Measurements from ENCODE around the gene GLT1D1.
A peak's percentile ranks its signal among the peaks of the same experiment; 100 is the strongest.
"Not testable (repeated sequence)": the region's sequence is repeated elsewhere in the genome, so short reads cannot be mapped to it uniquely, and the experiment has no call there.

GLT1D1 gene

GRCh38 chr12:128820253-128820652, 33.0 kb upstream of the GLT1D1 start:
- DNase-seq (ENCODE audit: low read depth in 4 of 4, low spot score in 1 of 4) = no peak

- DNase-seq (ENCODE audit: low read depth in 4 of 4, low spot score in 1 of 4) = no peak
Measured at GRCh38 chr12:128820723-128821432, 32.4 kb upstream of the GLT1D1 start.

GRCh38 chr12:128823216-128823915, 29.9 kb upstream of the GLT1D1 start:
- DNase-seq (ENCODE audit: low read depth in 4 of 4, low spot score in 1 of 4) = no peak

- peak; percentile 71 to 94 (median 84) for DNase-seq (ENCODE audit: low read depth in 4 of 4, low spot score in 1 of 4)
Measured at GRCh38 chr12:128823916-128824839, 29.1 kb upstream of the GLT1D1 start, which contains the start of gene SLC15A4. Gene SLC15A4 (minus strand): TSS chr12:128823958. CDS start chr12:128823943, 15 bp downstream.

- DNase-seq (ENCODE audit: low read depth in 4 of 4, low spot score in 1 of 4) = no peak
Measured at GRCh38 chr12:128825835-128826234, 27.4 kb upstream of the GLT1D1 start.

- DNase-seq (ENCODE audit: low read depth in 4 of 4, low spot score in 1 of 4) = no peak
Measured at GRCh38 chr12:128827724-128828123, 25.6 kb upstream of the GLT1D1 start.

- no peak for DNase-seq (ENCODE audit: low read depth in 4 of 4, low spot score in 1 of 4)
Measured at GRCh38 chr12:128829861-128830504, 23.3 kb upstream of the GLT1D1 start.

- no peak for DNase-seq (ENCODE audit: low read depth in 4 of 4, low spot score in 1 of 4)
Measured at GRCh38 chr12:128830505-128830893, 22.8 kb upstream of the GLT1D1 start.

- DNase-seq (ENCODE audit: low read depth in 4 of 4, low spot score in 1 of 4) = no peak
Measured at GRCh38 chr12:128833418-128833817, 19.9 kb upstream of the GLT1D1 start.

GRCh38 chr12:128839885-128840284, 13.4 kb upstream of the GLT1D1 start:
- DNase-seq (ENCODE audit: low read depth in 4 of 4, low spot score in 1 of 4) = not testable (repeated sequence)

- no peak for DNase-seq (ENCODE audit: low read depth in 4 of 4, low spot score in 1 of 4)
Measured at GRCh38 chr12:128840862-128841468, 12.3 kb upstream of the GLT1D1 start.

- no peak for DNase-seq (ENCODE audit: low read depth in 4 of 4, low spot score in 1 of 4)
Measured at GRCh38 chr12:128842579-128842978, 10.7 kb upstream of the GLT1D1 start.

GRCh38 chr12:128843538-128843937, 9.7 kb upstream of the GLT1D1 start:
- DNase-seq (ENCODE audit: low read depth in 4 of 4, low spot score in 1 of 4) = no peak

- no peak for DNase-seq (ENCODE audit: low read depth in 4 of 4, low spot score in 1 of 4)
Measured at GRCh38 chr12:128844031-128844635, 9.1 kb upstream of the GLT1D1 start.

- DNase-seq (ENCODE audit: low read depth in 4 of 4, low spot score in 1 of 4) = not testable (repeated sequence)
Measured at GRCh38 chr12:128846671-128847070, 6.6 kb upstream of the GLT1D1 start.

GRCh38 chr12:128848371-128848770, 4.9 kb upstream of the GLT1D1 start:
- DNase-seq (ENCODE audit: low read depth in 4 of 4, low spot score in 1 of 4) = no peak

- DNase-seq (ENCODE audit: low read depth in 4 of 4, low spot score in 1 of 4) = not testable (repeated sequence)
Measured at GRCh38 chr12:128849806-128850205, 3.5 kb upstream of the GLT1D1 start.

- no peak for DNase-seq (ENCODE audit: low read depth in 4 of 4, low spot score in 1 of 4)
Measured at GRCh38 chr12:128850400-128850799, 2.9 kb upstream of the GLT1D1 start.

- DNase-seq (ENCODE audit: low read depth in 4 of 4, low spot score in 1 of 4) = not testable (repeated sequence)
Measured at GRCh38 chr12:128851429-128851828, 1.8 kb upstream of the GLT1D1 start.

GRCh38 chr12:128852026-128852698, 1.1 kb upstream of the GLT1D1 start:
- DNase-seq (ENCODE audit: low read depth in 4 of 4, low spot score in 1 of 4) = no peak
